GM23338 (cell line): ENCODE data around the gene ATF7IP. TPM values are rescaled to one million over a fixed set of nuclear protein-coding genes. Genes with fewer than 3 reads are reported as not detected.

ENCODE experiments used
- ATAC-seq: fragments of 200-7000 bp; cut with Tn5 transposase; 3 replicates; pipeline ENCODE4 v1.9.1; 2020
- DNase-seq: peaks from one replicate; pipeline ENCODE4 v3.0.0-alpha.2; 2015; ENCODE audit warnings: low spot score
- H2AFZ ChIP-seq: fragments of 200-600 bp; sonication (generic); 2 replicates; pipeline ENCODE4 v1.8.0; 2016; ENCODE audit warnings: antibody characterized with exemption, mild to moderate bottlenecking, moderate library complexity
- H3F3A ChIP-seq: fragments of 200-600 bp; sonication (generic); replicated peaks from 2 replicates; pipeline ENCODE4 v1.8.0; 2017; ENCODE audit warnings: antibody characterized with exemption, mixed run types, low read depth
- H3K27ac ChIP-seq: fragments of 200-600 bp; sonication (generic); 2 replicates; pipeline ENCODE4 v1.6.1; 2016; ENCODE audit warnings: low read depth
- H3K27me3 ChIP-seq: fragments of 200-600 bp; sonication (generic); 2 replicates; pipeline ENCODE4 v1.8.0; 2016; ENCODE audit warnings: mild to moderate bottlenecking, mixed run types, moderate library complexity; ENCODE audit not compliant: insufficient read depth
- H3K36me3 ChIP-seq: fragments of 200-600 bp; sonication (generic); 2 replicates; pipeline ENCODE4 v1.8.0; 2016; ENCODE audit warnings: mild to moderate bottlenecking; ENCODE audit not compliant: insufficient read depth
- H3K4me1 ChIP-seq: fragments of 200-600 bp; sonication (generic); 2 replicates; pipeline ENCODE4 v1.8.0; 2016; ENCODE audit warnings: mild to moderate bottlenecking, moderate library complexity; ENCODE audit not compliant: insufficient read depth
- H3K4me2 ChIP-seq: fragments of 200-600 bp; sonication (generic); 2 replicates; pipeline ENCODE4 v1.7.1; 2017; ENCODE audit warnings: mixed run types
- H3K4me3 ChIP-seq: fragments of 200-600 bp; sonication (generic); 2 replicates; pipeline ENCODE4 v1.6.1; 2016; ENCODE audit warnings: mixed run types
- H3K79me2 ChIP-seq: fragments of 200-600 bp; sonication (generic); replicated peaks from 2 replicates; pipeline ENCODE4 v1.8.0; 2017; ENCODE audit warnings: mild to moderate bottlenecking; ENCODE audit not compliant: insufficient read depth
- H3K9me2 ChIP-seq: fragments of 200-600 bp; sonication (generic); 2 replicates; pipeline ENCODE4 v1.8.0; 2017; ENCODE audit not compliant: insufficient read depth
- H4K20me1 ChIP-seq: fragments of 200-600 bp; sonication (generic); replicated peaks from 2 replicates; pipeline ENCODE4 v1.8.0; 2017; ENCODE audit warnings: mild to moderate bottlenecking; ENCODE audit not compliant: insufficient read depth
- H3K27ac Mint-ChIP-seq: 2 replicates; pipeline ENCODE4 v1.8.0; 2020; ENCODE audit warnings: inconsistent platforms, mild to moderate bottlenecking, moderate library complexity, mixed read lengths
- H3K27me3 Mint-ChIP-seq: 3 replicates; pipeline ENCODE4 v1.8.0; 2022; ENCODE audit warnings: low read depth, mild to moderate bottlenecking, moderate library complexity, mixed read lengths, inconsistent platforms; ENCODE audit not compliant: insufficient read depth, poor library complexity
- H3K36me3 Mint-ChIP-seq: 3 replicates; pipeline ENCODE4 v1.8.0; 2021; ENCODE audit warnings: low read depth, mild to moderate bottlenecking, inconsistent platforms, moderate library complexity, mixed read lengths
- H3K4me1 Mint-ChIP-seq: 3 replicates; pipeline ENCODE4 v1.8.0; 2020; ENCODE audit warnings: mild to moderate bottlenecking, inconsistent platforms, mixed read lengths
- H3K4me3 Mint-ChIP-seq: 3 replicates; pipeline ENCODE4 v1.8.0; 2021; ENCODE audit warnings: moderate library complexity, mild to moderate bottlenecking, inconsistent platforms, mixed read lengths
- H3K9me3 Mint-ChIP-seq: 3 replicates; pipeline ENCODE4 v1.8.0; 2020; ENCODE audit warnings: moderate library complexity, mild to moderate bottlenecking, inconsistent platforms, mixed read lengths
- CREB1 ChIP-seq: fragments of 250-450 bp; sonication (Bioruptor Pico); IDR thresholded peaks from 2 replicates; pipeline ENCODE4 v1.5.0; 2020; ENCODE audit warnings: low read depth, mild to moderate bottlenecking, moderate library complexity
- EZH2 ChIP-seq: fragments of 200-600 bp; sonication (generic); IDR thresholded peaks from one replicate; pipeline ENCODE4 v1.8.0; 2017; ENCODE audit warnings: antibody characterized with exemption, mild to moderate bottlenecking, low read depth; ENCODE audit not compliant: unreplicated experiment
- EZH2phosphoT487 ChIP-seq: fragments of 200-600 bp; sonication (generic); IDR thresholded peaks from one replicate; pipeline ENCODE4 v1.8.1; 2018; ENCODE audit warnings: antibody characterized with exemption; ENCODE audit not compliant: unreplicated experiment
- JUNB ChIP-seq: IDR thresholded peaks from one replicate; pipeline ENCODE4 v1.6.1; 2016; ENCODE audit warnings: antibody characterized with exemption; ENCODE audit not compliant: unreplicated experiment
- NANOG ChIP-seq: IDR thresholded peaks from 2 replicates; pipeline ENCODE4 v1.6.1; 2016; ENCODE audit warnings: antibody characterized with exemption, borderline replicate concordance
- POLR2AphosphoS5 ChIP-seq: IDR thresholded peaks from 2 replicates; pipeline ENCODE4 v1.6.1; 2016; ENCODE audit warnings: antibody characterized with exemption, low read depth
- ZNF114 ChIP-seq: fragments of 250-450 bp; sonication (Bioruptor Pico); IDR thresholded peaks from 2 replicates; pipeline ENCODE4 v1.5.0; 2020; ENCODE audit warnings: mild to moderate bottlenecking, moderate library complexity
- ZNF331 ChIP-seq: fragments of 250-450 bp; sonication (Bioruptor Pico); IDR thresholded peaks from 2 replicates; pipeline ENCODE4 v1.5.0; 2020; ENCODE audit warnings: low read depth, mild to moderate bottlenecking, moderate library complexity
- polyA plus RNA-seq: library from polyadenylated mRNA; unstranded; fragments of >200 nt; fragmentation: Nextera tagmentation; extraction: Ambion mirVana; gene quantifications from 2 replicates; pipeline ENCODE4 v1.2.1, GENCODE V29; 2016
- total RNA-seq: library from RNA; depleted of rRNA; stranded (reverse); fragments of >200 nt; shearing (Covaris generic); gene quantifications from 2 replicates; pipeline ENCODE4 v1.2.3, GENCODE V29; 2014
- TF ChIP-seq, protein P1 (sequence below): IDR thresholded peaks from 2 replicates; pipeline ENCODE4 v1.6.1; 2016; ENCODE audit warnings: antibody characterized with exemption
- TF ChIP-seq, protein P2 (sequence below): IDR thresholded peaks from one replicate; pipeline ENCODE4 v1.6.1; 2018; ENCODE audit warnings: antibody characterized with exemption; ENCODE audit not compliant: unreplicated experiment

Gene ATF7IP
- total and polyA plus RNA-seq, 2 experiments from 2014 or later: 76.4 to 118 TPM

DNA sequence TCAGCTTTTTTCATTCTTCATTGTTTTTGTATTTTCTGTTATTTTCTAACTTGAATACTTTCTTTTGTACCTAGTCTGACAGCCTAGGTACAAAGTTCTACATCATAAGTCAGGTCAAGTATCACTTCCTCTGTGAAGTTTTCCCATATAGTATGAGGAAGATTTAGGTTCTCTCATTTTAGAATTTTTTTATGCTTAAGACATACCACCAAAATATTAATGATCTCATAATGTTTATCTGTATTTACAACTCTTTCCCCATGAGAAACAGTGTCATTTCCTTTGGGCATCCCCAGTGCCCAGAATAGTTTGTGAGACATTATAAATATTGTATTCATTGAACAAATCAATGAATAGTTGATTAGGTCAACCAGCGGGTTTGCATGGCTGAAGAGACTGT is 3.1 kb upstream of the ATF7IP start:
- no peaks in the 10 kb centered on the region for H3K4me1 ChIP-seq
- H3K27me3 ChIP-seq: no peaks in the 10 kb centered on the region
- H4K20me1 ChIP-seq: no peaks in the 10 kb centered on the region
- no peak overlapping the region for H3K27ac ChIP-seq
- peaks cover 13% of the 10 kb centered on the region for H3K9me3 Mint-ChIP-seq
- no peak overlapping the region for H2AFZ ChIP-seq
- no peak overlapping the region for H3K4me3 ChIP-seq
- no peak overlapping the region for H3K4me3 Mint-ChIP-seq
- H3K27me3 Mint-ChIP-seq: peaks cover 11% of the 10 kb centered on the region
- H3K4me1 Mint-ChIP-seq: peaks cover 2% of the 10 kb centered on the region; the same call in 1 of the 3 replicates
- TF ChIP-seq ZNF331 (no peak), POLR2AphosphoS5 (no peak), EZH2phosphoT487 (no peak), CREB1 (no peak), EZH2 (no peak), ZNF114 (CRISPR knock-in tag) (no peak)
- TF ChIP-seq, protein P1, sequence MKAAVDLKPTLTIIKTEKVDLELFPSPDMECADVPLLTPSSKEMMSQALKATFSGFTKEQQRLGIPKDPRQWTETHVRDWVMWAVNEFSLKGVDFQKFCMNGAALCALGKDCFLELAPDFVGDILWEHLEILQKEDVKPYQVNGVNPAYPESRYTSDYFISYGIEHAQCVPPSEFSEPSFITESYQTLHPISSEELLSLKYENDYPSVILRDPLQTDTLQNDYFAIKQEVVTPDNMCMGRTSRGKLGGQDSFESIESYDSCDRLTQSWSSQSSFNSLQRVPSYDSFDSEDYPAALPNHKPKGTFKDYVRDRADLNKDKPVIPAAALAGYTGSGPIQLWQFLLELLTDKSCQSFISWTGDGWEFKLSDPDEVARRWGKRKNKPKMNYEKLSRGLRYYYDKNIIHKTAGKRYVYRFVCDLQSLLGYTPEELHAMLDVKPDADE: no peak
- TF ChIP-seq, protein P2, sequence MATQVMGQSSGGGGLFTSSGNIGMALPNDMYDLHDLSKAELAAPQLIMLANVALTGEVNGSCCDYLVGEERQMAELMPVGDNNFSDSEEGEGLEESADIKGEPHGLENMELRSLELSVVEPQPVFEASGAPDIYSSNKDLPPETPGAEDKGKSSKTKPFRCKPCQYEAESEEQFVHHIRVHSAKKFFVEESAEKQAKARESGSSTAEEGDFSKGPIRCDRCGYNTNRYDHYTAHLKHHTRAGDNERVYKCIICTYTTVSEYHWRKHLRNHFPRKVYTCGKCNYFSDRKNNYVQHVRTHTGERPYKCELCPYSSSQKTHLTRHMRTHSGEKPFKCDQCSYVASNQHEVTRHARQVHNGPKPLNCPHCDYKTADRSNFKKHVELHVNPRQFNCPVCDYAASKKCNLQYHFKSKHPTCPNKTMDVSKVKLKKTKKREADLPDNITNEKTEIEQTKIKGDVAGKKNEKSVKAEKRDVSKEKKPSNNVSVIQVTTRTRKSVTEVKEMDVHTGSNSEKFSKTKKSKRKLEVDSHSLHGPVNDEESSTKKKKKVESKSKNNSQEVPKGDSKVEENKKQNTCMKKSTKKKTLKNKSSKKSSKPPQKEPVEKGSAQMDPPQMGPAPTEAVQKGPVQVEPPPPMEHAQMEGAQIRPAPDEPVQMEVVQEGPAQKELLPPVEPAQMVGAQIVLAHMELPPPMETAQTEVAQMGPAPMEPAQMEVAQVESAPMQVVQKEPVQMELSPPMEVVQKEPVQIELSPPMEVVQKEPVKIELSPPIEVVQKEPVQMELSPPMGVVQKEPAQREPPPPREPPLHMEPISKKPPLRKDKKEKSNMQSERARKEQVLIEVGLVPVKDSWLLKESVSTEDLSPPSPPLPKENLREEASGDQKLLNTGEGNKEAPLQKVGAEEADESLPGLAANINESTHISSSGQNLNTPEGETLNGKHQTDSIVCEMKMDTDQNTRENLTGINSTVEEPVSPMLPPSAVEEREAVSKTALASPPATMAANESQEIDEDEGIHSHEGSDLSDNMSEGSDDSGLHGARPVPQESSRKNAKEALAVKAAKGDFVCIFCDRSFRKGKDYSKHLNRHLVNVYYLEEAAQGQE: no peak
- no peaks in the 10 kb centered on the region for H3F3A ChIP-seq
- H3K36me3 ChIP-seq: no peaks in the 10 kb centered on the region
- peaks cover 11% of the 10 kb centered on the region; the same call in 2 of the 3 replicates for H3K36me3 Mint-ChIP-seq
- peaks cover 15% of the 10 kb centered on the region for H3K79me2 ChIP-seq
- H3K27ac Mint-ChIP-seq: no peak overlapping the region
- DNase-seq (no peak), ATAC-seq (no peak)
- H3K9me2 ChIP-seq: 0 out of 2 replicates have a peak, but pooled peaks cover 5% of the 10 kb centered on the region
- no peak overlapping the region for H3K4me2 ChIP-seq

DNA sequence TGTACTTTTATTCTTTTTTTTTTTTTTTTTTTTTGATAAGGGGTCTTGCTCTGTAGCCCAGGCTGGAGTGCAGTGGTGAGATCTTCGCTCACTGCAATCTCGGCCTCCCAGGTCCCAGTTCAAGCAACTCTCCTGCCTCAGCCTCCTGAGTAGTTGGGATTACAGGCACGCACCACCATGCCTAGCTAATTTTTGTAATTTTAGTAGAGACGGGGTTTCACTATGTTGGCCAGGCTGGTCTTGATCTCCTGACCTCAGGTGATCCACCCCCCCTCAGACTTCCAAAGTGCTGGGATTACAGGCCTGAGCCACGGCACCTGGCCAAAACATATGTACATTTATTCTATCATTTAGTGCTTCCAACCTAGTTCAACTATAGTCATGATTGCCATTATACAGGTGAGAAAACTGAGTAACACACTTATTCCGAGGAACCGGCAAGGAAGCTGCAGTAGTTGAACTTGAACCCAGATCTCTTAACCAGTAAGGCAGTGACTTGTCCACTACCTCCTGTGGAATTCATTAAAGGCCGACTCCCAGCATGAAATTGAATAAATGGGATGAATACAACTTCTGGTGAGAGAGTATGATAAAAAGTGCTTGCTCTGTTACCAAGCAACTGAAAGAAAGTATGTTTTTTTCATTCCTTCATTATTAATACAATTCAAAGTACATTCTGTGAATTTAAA is 755 bp upstream of the ATF7IP start:
- H3K9me2 ChIP-seq: 0 out of 2 replicates have a peak, but pooled peaks cover 4% of the 10 kb centered on the region
- no peak overlapping the region for H3K4me2 ChIP-seq
- peaks cover 38% of the 10 kb centered on the region for H3K79me2 ChIP-seq
- no peak overlapping the region for H2AFZ ChIP-seq
- no peaks in the 10 kb centered on the region for H3K27me3 ChIP-seq
- no peaks in the 10 kb centered on the region for H3F3A ChIP-seq
- Mint-ChIP-seq H3K4me3 (peak overlapping the region; percentile 90), H3K36me3 (peaks cover 15% of the 10 kb centered on the region; the same call in 2 of the 3 replicates), H3K9me3 (peaks cover 10% of the 10 kb centered on the region; the same call in 2 of the 3 replicates), H3K27ac (no peak overlapping the region), H3K4me1 (peaks cover 7% of the 10 kb centered on the region; the same call in 2 of the 3 replicates), H3K27me3 (peaks cover 10% of the 10 kb centered on the region)
- H3K36me3 ChIP-seq: no peaks in the 10 kb centered on the region
- no peak overlapping the region for H3K27ac ChIP-seq
- no peaks in the 10 kb centered on the region for H4K20me1 ChIP-seq
- no peak for ATAC-seq
- H3K4me3 ChIP-seq: peak overlapping the region; percentile 4; the same call in 1 of the 2 replicates
- H3K4me1 ChIP-seq: peaks cover 5% of the 10 kb centered on the region
- no peak for DNase-seq
- TF ChIP-seq ZNF331 (no peak), CREB1 (no peak), NANOG (no peak), POLR2AphosphoS5 (no peak), EZH2phosphoT487 (no peak), ZNF114 (CRISPR knock-in tag) (no peak), JUNB (no peak), EZH2 (no peak)
- TF ChIP-seq, protein P1: no peak
- TF ChIP-seq, protein P2: no peak
